Liver (tissue), 9 donors: ENCODE data around the gene KCNK3. TPM values are rescaled to one million over a fixed set of nuclear protein-coding genes. Genes with fewer than 3 reads are reported as not detected.

Experiments used
- DNase-seq: peaks from one replicate; pipeline ENCODE4 v3.0.0-alpha.2; 2017; ENCODE audit warnings: low spot score
- H3K27ac ChIP-seq, 2 donors: one replicate each; pipeline ENCODE4 v1.7.0; 2013; ENCODE audit warnings: inconsistent platforms in 2 of 2, low read length in 2 of 2, control low read depth in 1 of 2, low read depth in 1 of 2, mild to moderate bottlenecking in 1 of 2
- H3K27me3 ChIP-seq, 4 donors: one replicate each; pipeline versions ENCODE4 v1.6.1 to v1.7.0; 2013; ENCODE audit warnings: low read length in 3 of 4, inconsistent platforms in 1 of 4, mild to moderate bottlenecking in 1 of 4, moderate library complexity in 1 of 4; ENCODE audit not compliant: control insufficient read depth in 4 of 4, insufficient read depth in 4 of 4
- H3K36me3 ChIP-seq, 4 donors: one replicate each; pipeline versions ENCODE4 v1.6.1 to v1.7.0; 2013; ENCODE audit warnings: low read length in 3 of 4, mild to moderate bottlenecking in 3 of 4, low read depth in 1 of 4, moderate library complexity in 1 of 4; ENCODE audit not compliant: control insufficient read depth in 4 of 4, insufficient read depth in 3 of 4
- H3K4me1 ChIP-seq, 4 donors: one replicate each; pipeline versions ENCODE4 v1.6.1 to v1.7.0; 2013; ENCODE audit warnings: low read length in 3 of 4, mild to moderate bottlenecking in 3 of 4, moderate library complexity in 1 of 4; ENCODE audit not compliant: control insufficient read depth in 4 of 4, insufficient read depth in 4 of 4
- H3K4me3 ChIP-seq, 3 donors: one replicate each; pipeline versions ENCODE4 v1.6.1 to v1.7.0; 2013; ENCODE audit warnings: low read length in 3 of 3, control low read depth in 1 of 3, low read depth in 1 of 3, mild to moderate bottlenecking in 1 of 3
- H3K9ac ChIP-seq, 2 donors: one replicate each; pipeline ENCODE4 v1.7.0; 2013; ENCODE audit warnings: low read length in 2 of 2, mild to moderate bottlenecking in 2 of 2, moderate library complexity in 2 of 2, control low read depth in 1 of 2, low read depth in 1 of 2
- H3K9me3 ChIP-seq, 4 donors: one replicate each; pipeline versions ENCODE4 v1.6.1 to v1.7.0; 2013; ENCODE audit warnings: low read length in 3 of 4; ENCODE audit not compliant: control insufficient read depth in 4 of 4
- ATF3 ChIP-seq: IDR thresholded peaks from 2 replicates; pipeline ENCODE4 v1.6.1; 2016; ENCODE audit warnings: antibody characterized with exemption
- CTCF ChIP-seq: fragments of 150-350 bp; IDR thresholded peaks from 2 replicates; pipeline ENCODE4 v1.5.1; 2017; ENCODE audit warnings: improper control_type of control experiment, low read depth, low read length; ENCODE audit not compliant: missing input control
- FOXA1 ChIP-seq: IDR thresholded peaks from 2 replicates; pipeline ENCODE4 v1.6.1; 2016; ENCODE audit warnings: antibody characterized with exemption
- GABPA ChIP-seq, 2 donors: IDR thresholded peaks in 1 of 2; conservative IDR thresholded peaks in 1 of 2; 2 replicates each; pipeline ENCODE4 v1.6.1; 2016; ENCODE audit warnings: antibody characterized with exemption in 2 of 2, mild to moderate bottlenecking in 1 of 2, moderate library complexity in 1 of 2
- HNF4A ChIP-seq, 2 donors: conservative IDR thresholded peaks; 2 replicates each; pipeline ENCODE4 v1.6.1; 2016; ENCODE audit warnings: antibody characterized with exemption in 2 of 2, mild to moderate bottlenecking in 2 of 2
- HNF4G ChIP-seq: IDR thresholded peaks from 2 replicates; pipeline ENCODE4 v1.6.1; 2016; ENCODE audit warnings: antibody characterized with exemption
- JUND ChIP-seq, 2 donors: IDR thresholded peaks; 2 replicates each; pipeline ENCODE4 v1.6.1; 2016; ENCODE audit warnings: antibody characterized with exemption in 2 of 2
- MAX ChIP-seq: IDR thresholded peaks from 2 replicates; pipeline ENCODE4 v1.6.1; 2016; ENCODE audit warnings: antibody characterized with exemption
- NR2F2 ChIP-seq: IDR thresholded peaks from 2 replicates; pipeline ENCODE4 v1.6.1; 2016; ENCODE audit warnings: antibody characterized with exemption
- RAD21 ChIP-seq, 2 donors: IDR thresholded peaks; 2 replicates each; pipeline ENCODE4 v1.6.1; 2016; ENCODE audit warnings: antibody characterized with exemption in 2 of 2, mild to moderate bottlenecking in 2 of 2
- REST ChIP-seq: IDR thresholded peaks from 2 replicates; pipeline ENCODE4 v1.6.1; 2016; ENCODE audit warnings: antibody characterized with exemption, mild to moderate bottlenecking
- RXRA ChIP-seq, 2 donors: IDR thresholded peaks; 2 replicates each; pipeline ENCODE4 v1.6.1; 2017 to 2018; ENCODE audit warnings: antibody characterized with exemption in 2 of 2, mild to moderate bottlenecking in 1 of 2
- SP1 ChIP-seq: IDR thresholded peaks from 2 replicates; pipeline ENCODE4 v1.6.1; 2018; ENCODE audit warnings: antibody characterized with exemption, mild to moderate bottlenecking
- TAF1 ChIP-seq: conservative IDR thresholded peaks from 2 replicates; pipeline ENCODE4 v1.6.1; 2016; ENCODE audit warnings: antibody characterized with exemption, mild to moderate bottlenecking
- YY1 ChIP-seq: IDR thresholded peaks from 2 replicates; pipeline ENCODE4 v1.6.1; 2016; ENCODE audit warnings: antibody characterized with exemption, mild to moderate bottlenecking
- WGBS: extraction: QIAGEN DNeasy Blood & Tissue Kit; methylation state at CpG from one replicate; pipeline ENCODE4 v1.1.7; 2013; 5-methylcytosine and 5-hydroxymethylcytosine counted together
- polyA plus RNA-seq, 2 donors: library from polyadenylated mRNA; stranded (reverse) in 1 of 2; unstranded in 1 of 2; fragments of 200-250 nt in 1 of 2; fragments of >200 nt in 1 of 2; fragmentation: Nextera tagmentation in 1 of 2; extraction: Ambion mirVana in 1 of 2; gene quantifications; one replicate each; pipeline versions ENCODE4 v1.2.1 to v1.2.3, GENCODE V29; 2013 to 2015
- total RNA-seq, 2 donors: library from RNA; depleted of rRNA; stranded (reverse); fragments of >200 nt; gene quantifications; one replicate each; pipeline ENCODE4 v1.2.3, GENCODE V29; 2014
- TF ChIP-seq, protein P1 (sequence below): IDR thresholded peaks from 2 replicates; pipeline ENCODE4 v1.6.1; 2016; ENCODE audit warnings: antibody characterized with exemption
- donor health status: healthy.
- donor health status: healthy.
- donor health status: healthy.
- donor health status: healthy.
- donor health status: healthy.

KCNK3 gene
- total and polyA plus RNA-seq, 4 donors: 0.78 to 6.6 (median 2.6) TPM; not detected in 1

DNA sequence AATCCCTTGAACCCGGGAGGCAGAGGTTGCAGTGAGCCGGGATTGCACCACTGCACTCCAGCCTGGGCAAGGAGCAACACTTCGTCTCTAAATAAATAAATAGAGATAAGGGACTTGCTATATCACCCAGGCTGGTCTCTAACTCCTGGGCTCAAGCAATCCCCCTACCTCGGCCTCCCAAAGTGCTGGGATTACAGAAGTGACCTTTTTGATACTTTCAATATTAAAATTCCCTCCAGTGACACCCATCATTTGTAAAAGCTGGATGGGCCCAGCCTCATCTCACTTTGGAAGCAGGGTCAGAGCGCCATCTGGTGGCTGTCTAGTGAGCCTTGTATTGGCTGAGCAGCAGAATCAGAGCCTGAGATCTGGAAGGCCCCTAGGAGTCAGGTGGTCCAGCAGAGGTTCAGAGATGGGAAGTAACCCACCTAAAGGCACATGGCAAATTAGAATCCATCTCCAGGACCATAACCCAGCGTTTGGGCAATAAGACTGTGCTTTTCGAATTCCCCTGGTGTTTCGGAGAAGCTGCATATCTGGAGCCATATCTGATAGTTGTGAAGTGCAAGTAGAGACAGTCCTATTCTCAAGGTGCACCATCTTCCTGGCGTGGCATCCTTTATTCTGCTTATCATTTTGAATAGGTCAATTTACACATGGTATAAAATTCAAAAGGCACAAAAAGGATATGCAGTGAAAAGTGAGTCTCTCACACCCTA lies 53.2 kb downstream of the KCNK3 start:
- peak; percentile 97 to 99 for TF ChIP-seq RAD21 (IDR thresholded peaks at IDR 0.05)
- TF ChIP-seq REST: no peak
- TF ChIP-seq TAF1: no peak
- TF ChIP-seq GABPA (IDR thresholded peaks at IDR 0.05 in 1 of 2, conservative IDR thresholded peaks at IDR 0.05 in 1 of 2): no peak
- peak in 1 of 2 donors; percentile 74 for TF ChIP-seq RXRA (IDR thresholded peaks at IDR 0.05)
- peak in 1 of 2 donors; percentile 41 for TF ChIP-seq JUND (IDR thresholded peaks at IDR 0.05)
- TF ChIP-seq NR2F2: no peak
- TF ChIP-seq SP1: no peak
- TF ChIP-seq, protein P1, sequence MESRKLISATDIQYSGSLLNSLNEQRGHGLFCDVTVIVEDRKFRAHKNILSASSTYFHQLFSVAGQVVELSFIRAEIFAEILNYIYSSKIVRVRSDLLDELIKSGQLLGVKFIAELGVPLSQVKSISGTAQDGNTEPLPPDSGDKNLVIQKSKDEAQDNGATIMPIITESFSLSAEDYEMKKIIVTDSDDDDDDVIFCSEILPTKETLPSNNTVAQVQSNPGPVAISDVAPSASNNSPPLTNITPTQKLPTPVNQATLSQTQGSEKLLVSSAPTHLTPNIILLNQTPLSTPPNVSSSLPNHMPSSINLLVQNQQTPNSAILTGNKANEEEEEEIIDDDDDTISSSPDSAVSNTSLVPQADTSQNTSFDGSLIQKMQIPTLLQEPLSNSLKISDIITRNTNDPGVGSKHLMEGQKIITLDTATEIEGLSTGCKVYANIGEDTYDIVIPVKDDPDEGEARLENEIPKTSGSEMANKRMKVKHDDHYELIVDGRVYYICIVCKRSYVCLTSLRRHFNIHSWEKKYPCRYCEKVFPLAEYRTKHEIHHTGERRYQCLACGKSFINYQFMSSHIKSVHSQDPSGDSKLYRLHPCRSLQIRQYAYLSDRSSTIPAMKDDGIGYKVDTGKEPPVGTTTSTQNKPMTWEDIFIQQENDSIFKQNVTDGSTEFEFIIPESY: no peak
- TF ChIP-seq MAX: peak; percentile 24
- TF ChIP-seq YY1: peak; percentile 7
- TF ChIP-seq HNF4G: no peak
- TF ChIP-seq HNF4A (conservative IDR thresholded peaks at IDR 0.05): peak; percentile 44 to 77
- TF ChIP-seq ATF3: no peak
- TF ChIP-seq CTCF: peak; percentile 94
- TF ChIP-seq FOXA1: no peak
- Histone ChIP-seq H3K27ac (no peak overlapping the region), H3K4me1 (peaks cover 0 to 3% (median 3%) of the 10 kb centered on the region in 4 donors), H3K9me3 (no peaks in the 10 kb centered on the region), H3K27me3 (peaks cover 0 to 4% (median 0%) of the 10 kb centered on the region in 4 donors), H3K9ac (no peak overlapping the region), H3K4me3 (no peak overlapping the region), H3K36me3 (no peaks in the 10 kb centered on the region)
- 20% methylated on average over 9 of the region's 9 CpGs for WGBS
- peak; percentile 85 for DNase-seq
